Prostate gland (tissue), 2 donors: ENCODE measurements around the gene NOM1. TPM values are rescaled to one million over a fixed set of nuclear protein-coding genes. Genes with fewer than 3 reads are reported as not detected.

Experiments
- DNase-seq: peaks from one replicate; pipeline ENCODE4 v3.0.0-alpha.2; 2019; ENCODE audit warnings: low spot score
- H3K27ac ChIP-seq, 2 donors: fragments of 200-600 bp; sonication (generic); 2 replicates each; pipeline ENCODE4 v1.5.1; 2017 to 2019
- H3K27me3 ChIP-seq: fragments of 200-600 bp; sonication (generic); replicated peaks from 2 replicates; pipeline ENCODE4 v1.5.1; 2019; ENCODE audit not compliant: insufficient read depth
- H3K36me3 ChIP-seq, 2 donors: fragments of 200-600 bp; sonication (generic); 1 replicate in 1 of 2; 2 replicates in 1 of 2; pipeline versions ENCODE4 v1.5.1 to v1.8.1; 2017 to 2019
- H3K4me1 ChIP-seq: fragments of 200-600 bp; sonication (generic); replicated peaks from 2 replicates; pipeline ENCODE4 v1.5.1; 2019
- H3K4me3 ChIP-seq, 2 donors: fragments of 200-600 bp; sonication (generic); 2 replicates each; pipeline ENCODE4 v1.5.1; 2017 to 2019
- H3K9me3 ChIP-seq: fragments of 200-600 bp; sonication (generic); 2 replicates; pipeline ENCODE4 v1.5.1; 2017
- CTCF ChIP-seq, 4 experiments: fragments of 200-600 bp in 2 of 4; fragments of 450-650 bp in 2 of 4; sonication (generic) in 2 of 4; IDR thresholded peaks; 1 replicate in 3 of 4; 2 replicates in 1 of 4; pipeline ENCODE4 v1.5.1; 2016 to 2019; ENCODE audit warnings: antibody characterized with exemption in 4 of 4, mild to moderate bottlenecking in 2 of 4, moderate library complexity in 2 of 4
- POLR2A ChIP-seq: fragments of 450-650 bp; IDR thresholded peaks from one replicate; pipeline ENCODE4 v1.6.1; 2016; ENCODE audit warnings: antibody characterized with exemption, mild to moderate bottlenecking
- POLR2AphosphoS5 ChIP-seq: sonication (generic); formaldehyde crosslinking; IDR thresholded peaks from one replicate; pipeline ENCODE4 v1.6.1; 2017; ENCODE audit warnings: antibody characterized with exemption
- WGBS: methylation state at CpG from one replicate; pipeline ENCODE4 v1.1.5; 2018; 5-methylcytosine and 5-hydroxymethylcytosine counted together
- intact Hi-C: fragments of 100-400 bp; cut with DNase I; formaldehyde crosslinking; loops from one replicate; pipeline ENCODE4 v1.14.2; 2022
- total RNA-seq, 2 donors: library from RNA; depleted of rRNA; stranded (reverse); fragments of >200 nt; gene quantifications; one replicate each; pipeline ENCODE4 v1.1.0, GENCODE V29; 2016

The NOM1 gene
- total RNA-seq, 2 donors from 2014 or later = 10.4 to 24.3 TPM

GRCh38 chr7:157003445-157003755 lies 53.9 kb downstream of the NOM1 start:
- Histone ChIP-seq H3K27me3 (peaks cover 50% of the 10 kb centered on the region), H3K36me3 (no peaks in the 10 kb centered on the region), H3K9me3 (no peaks in the 10 kb centered on the region), H3K4me3 (no peak overlapping the region), H3K27ac (no peak overlapping the region), H3K4me1 (peaks cover 8% of the 10 kb centered on the region)
- TF ChIP-seq POLR2AphosphoS5 (no peak), POLR2A (no peak), CTCF (IDR thresholded peaks at IDR 0.05) (no peak)
- intact Hi-C loops = no loop called here
- DNase-seq = no peak
- 31% methylated on average over 6 of the region's 6 CpGs for WGBS

- Histone ChIP-seq H3K9me3 (no peaks in the 10 kb centered on the region), H3K4me1 (peaks cover 8% of the 10 kb centered on the region), H3K36me3 (no peaks in the 10 kb centered on the region), H3K27ac (no peak overlapping the region), H3K27me3 (peaks cover 53% of the 10 kb centered on the region), H3K4me3 (no peak overlapping the region)
- TF ChIP-seq POLR2A = no peak
- TF ChIP-seq POLR2AphosphoS5 = no peak
- TF ChIP-seq CTCF (IDR thresholded peaks at IDR 0.05) = no peak
- 4% methylated on average over 56 of the region's 60 CpGs for WGBS
- no peak for DNase-seq
- intact Hi-C loops = no loop called here
Observed at GRCh38 chr7:157003756-157004520, 54.4 kb downstream of the NOM1 start.

- intact Hi-C loops = no loop called here
- Histone ChIP-seq H3K9me3 (no peaks in the 10 kb centered on the region), H3K27me3 (peaks cover 52% of the 10 kb centered on the region), H3K27ac (no peak overlapping the region), H3K36me3 (no peaks in the 10 kb centered on the region), H3K4me1 (peaks cover 4% of the 10 kb centered on the region), H3K4me3 (no peak overlapping the region)
- TF ChIP-seq CTCF (IDR thresholded peaks at IDR 0.05) (no peak), POLR2A (no peak), POLR2AphosphoS5 (no peak)
- WGBS = 8% methylated on average over 56 of the region's 56 CpGs
- DNase-seq = no peak
Observed at GRCh38 chr7:157004521-157005455, 55.3 kb downstream of the NOM1 start.

- Histone ChIP-seq H3K36me3 (no peaks in the 10 kb centered on the region), H3K4me1 (no peaks in the 10 kb centered on the region), H3K4me3 (no peak overlapping the region), H3K9me3 (no peaks in the 10 kb centered on the region), H3K27ac (no peak overlapping the region), H3K27me3 (peaks cover 48% of the 10 kb centered on the region)
- TF ChIP-seq POLR2A (no peak), POLR2AphosphoS5 (no peak), CTCF (IDR thresholded peaks at IDR 0.05) (no peak)
- DNase-seq = no peak
- intact Hi-C loops = no loop called here
- 7% methylated on average over 63 of the region's 77 CpGs for WGBS
Observed at GRCh38 chr7:157005456-157006204, 56.1 kb downstream of the NOM1 start.
